ENCODE results near the gene FGF12.
"Not testable (repeated sequence)": the region's sequence is repeated elsewhere in the genome, so short reads cannot be mapped to it uniquely, and the experiment has no call there.

Gene FGF12

GRCh38 chr3:192727032-192727847, at the start of gene FGF12:
Gene FGF12 (minus strand): TSS chr3:192727541.
- DNase-seq = no peak

- DNase-seq = not testable (repeated sequence)
Measured at GRCh38 chr3:192774341-192774740, 47.0 kb upstream of the FGF12 start.

DNA sequence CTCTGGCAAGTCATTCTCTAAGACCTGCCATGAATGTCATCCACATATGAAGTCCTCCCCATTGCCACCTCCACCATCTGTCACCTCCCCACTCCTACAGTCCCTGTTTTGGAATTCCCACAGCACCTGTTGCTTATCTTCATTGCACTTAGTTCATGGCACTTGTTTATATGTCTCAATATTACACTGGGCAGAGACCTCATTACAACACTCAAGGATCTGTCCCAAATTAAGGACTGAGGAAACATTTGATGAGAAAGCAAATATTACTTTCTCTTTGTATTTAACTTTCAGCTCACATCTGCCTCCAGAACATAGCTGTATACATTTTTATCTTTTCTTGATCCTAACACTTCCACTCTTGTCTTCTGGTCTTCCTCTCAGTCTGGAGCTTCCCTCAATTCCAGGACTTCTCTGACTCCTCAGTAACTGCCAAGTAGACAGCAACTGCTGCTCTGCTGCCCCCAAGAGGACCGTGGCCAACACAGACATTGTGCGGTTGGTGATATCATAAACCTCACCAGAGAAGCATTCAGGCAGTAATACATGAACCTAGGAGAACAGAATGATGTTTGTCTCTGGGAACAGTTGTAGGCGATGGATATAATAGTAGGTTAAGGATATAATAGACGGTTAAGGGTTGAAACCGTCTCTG, 45.0 kb upstream of the FGF12 start:
- no peak for DNase-seq

GRCh38 chr3:192758654-192759053, 31.3 kb upstream of the FGF12 start:
- DNase-seq = no peak

DNA sequence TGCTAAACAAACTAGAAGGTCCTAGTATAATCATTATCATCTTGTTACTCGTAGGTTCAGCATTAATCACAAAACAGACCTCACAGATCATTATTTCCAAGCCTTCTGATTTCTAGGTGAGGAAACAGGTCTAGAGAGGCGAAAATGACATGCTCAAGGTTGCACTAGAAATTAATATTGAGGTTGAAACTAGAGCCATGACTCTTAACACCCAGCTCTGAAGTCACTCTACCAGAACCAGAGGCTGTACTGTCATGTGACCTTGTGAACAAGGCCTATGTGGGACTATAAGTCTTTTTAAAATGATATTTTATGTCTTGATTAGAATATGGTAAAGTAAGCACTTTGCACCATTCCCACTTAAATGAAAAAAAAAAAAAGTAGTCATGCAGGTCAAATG, 23.8 kb upstream of the FGF12 start:
- no peak for DNase-seq

DNA sequence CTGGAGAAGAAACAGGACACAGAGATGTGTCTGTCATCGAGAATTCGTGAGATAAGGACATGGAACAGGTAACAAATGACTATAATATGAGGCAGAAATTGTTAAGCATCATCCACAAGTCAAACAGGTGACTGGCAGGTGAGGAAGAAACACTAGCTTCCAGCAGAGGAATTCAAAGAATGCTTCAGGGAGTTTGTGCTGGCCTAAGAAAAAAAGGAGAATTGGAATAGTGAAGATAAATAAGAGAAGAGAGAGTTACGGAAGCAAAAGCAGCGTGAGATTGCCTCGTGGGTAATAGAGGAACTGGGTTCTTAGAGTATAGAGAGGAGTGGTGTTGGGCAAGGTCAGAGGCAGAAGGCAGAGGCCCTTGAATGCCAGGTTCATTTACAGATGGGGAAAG, 22.9 kb upstream of the FGF12 start:
- no peak for DNase-seq

GRCh38 chr3:192747746-192748145, 20.4 kb upstream of the FGF12 start:
- DNase-seq = no peak

- DNase-seq = no peak
Measured at GRCh38 chr3:192747145-192747544, 19.8 kb upstream of the FGF12 start.

DNA sequence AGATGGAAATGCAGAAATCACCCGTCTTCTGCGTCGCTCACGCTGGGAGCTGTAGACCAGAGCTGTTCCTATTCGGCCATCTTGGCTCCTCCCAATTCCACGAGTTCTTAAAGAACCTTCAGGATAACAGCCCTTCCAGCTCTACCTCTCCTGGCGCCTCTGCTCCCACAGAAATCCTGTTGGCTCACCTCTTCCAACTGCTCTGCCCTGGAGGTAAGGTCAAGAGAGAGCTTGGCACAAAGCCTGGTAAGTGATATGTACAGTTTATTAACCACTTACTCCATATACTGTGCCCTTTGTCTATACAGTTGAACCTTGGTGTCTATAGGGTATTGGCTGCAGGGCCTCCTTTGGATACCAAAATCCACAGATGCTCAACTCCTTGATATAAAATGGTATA, 17.8 kb upstream of the FGF12 start:
- no peak for DNase-seq

- DNase-seq = not testable (repeated sequence)
Measured at GRCh38 chr3:192744604-192745003, 17.3 kb upstream of the FGF12 start.

DNA sequence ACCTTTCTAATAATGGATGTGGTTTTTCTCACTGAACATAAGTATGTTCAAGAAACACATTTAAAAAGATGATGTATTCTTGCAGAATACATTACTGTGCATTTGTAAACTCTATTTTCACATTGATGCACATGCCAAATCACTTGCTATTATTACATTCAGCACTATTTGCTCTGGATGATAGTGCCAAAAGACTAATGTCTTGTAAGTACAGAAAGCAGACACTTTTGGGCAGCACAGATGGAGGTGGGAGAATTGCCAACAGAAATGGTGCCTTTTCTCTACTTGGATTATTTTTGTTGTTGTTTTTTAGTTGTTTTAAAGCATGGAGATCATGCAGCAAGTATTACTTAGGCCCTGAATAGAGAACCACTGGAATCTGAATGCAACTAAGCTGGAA, 10.2 kb upstream of the FGF12 start:
- DNase-seq = no peak

DNA sequence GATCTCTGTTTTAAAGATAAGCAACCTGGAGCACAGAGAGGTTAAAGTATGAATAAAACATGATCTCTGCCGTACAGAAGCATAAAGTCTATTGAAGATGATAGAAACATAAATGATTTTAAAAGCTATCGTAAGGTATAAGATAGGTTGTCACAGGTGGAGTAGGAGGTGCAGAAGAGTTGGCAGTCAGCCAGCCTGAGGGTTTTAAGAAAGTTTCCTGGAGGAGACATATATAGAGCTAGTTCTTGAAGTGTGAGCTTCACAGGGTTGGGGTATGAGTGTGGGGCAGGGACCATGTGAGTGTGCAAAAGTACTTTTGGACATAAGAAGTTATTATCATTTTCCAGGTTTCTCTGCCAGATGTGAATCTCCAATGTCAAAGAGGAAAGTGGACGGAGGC, 3.9 kb upstream of the FGF12 start:
- DNase-seq = no peak

GRCh38 chr3:192726385-192726784, 956 bp downstream of the FGF12 start:
- no peak for DNase-seq

DNA sequence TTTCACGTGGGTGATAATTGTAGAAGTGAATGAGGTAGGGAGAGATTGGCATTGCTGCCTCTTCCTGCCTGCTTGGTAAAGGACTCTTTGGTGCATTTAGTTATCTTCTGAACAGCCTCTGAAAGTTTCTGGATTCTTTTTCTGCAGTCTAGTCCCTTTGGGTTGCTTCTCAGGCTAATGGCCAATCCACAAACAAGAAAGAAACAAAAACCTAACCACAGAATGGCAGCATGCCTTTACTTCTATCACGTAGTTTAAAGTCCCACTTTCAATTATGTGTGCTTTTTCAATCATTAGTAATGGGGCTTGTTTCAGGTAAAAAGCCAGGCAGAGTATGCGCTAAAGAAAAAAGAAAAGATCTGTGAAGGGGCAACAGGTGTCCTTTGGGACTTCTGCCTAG, 7.4 kb downstream of the FGF12 start:
- DNase-seq = no peak

GRCh38 chr3:192718156-192718555, 9.2 kb downstream of the FGF12 start:
- DNase-seq = no peak

DNA sequence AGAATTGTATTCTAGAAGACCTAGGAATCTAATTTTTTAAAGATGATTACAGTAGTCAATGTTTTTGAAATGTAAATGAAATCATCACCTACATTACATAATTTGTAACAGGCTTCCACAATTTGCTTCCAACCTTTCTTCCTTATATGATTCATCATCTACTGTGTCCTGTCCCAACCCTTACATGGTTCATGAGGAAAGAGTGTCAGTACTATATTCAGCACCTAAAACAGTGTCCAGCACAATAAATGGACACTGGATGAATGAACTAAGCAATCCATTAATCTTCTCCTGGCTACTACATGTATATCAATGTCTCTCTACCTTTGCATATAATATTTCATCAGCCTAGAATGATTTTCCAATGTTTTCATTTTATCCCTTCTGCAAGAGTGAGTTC, 12.2 kb downstream of the FGF12 start:
- DNase-seq = no peak

DNA sequence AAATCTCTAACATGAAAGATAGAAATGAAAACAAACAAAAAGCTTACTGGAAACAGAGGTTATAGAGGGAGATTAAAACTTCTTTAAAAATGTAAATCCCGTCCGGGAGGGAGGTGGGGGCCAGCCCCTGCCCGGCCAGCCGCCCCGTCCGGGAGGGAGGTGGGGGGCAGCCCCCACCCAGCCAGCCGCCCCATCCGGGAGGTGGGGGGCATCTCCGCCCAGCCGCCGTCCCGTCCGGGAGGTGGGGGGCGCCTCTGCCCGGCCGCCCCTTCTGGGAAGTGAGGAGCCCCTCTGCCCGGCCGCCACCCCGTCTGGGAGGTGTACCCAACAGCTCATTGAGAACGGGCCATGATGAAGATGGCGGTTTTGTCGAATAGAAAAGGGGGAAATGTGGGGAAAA, 16.2 kb downstream of the FGF12 start:
- not testable (repeated sequence) for DNase-seq

DNA sequence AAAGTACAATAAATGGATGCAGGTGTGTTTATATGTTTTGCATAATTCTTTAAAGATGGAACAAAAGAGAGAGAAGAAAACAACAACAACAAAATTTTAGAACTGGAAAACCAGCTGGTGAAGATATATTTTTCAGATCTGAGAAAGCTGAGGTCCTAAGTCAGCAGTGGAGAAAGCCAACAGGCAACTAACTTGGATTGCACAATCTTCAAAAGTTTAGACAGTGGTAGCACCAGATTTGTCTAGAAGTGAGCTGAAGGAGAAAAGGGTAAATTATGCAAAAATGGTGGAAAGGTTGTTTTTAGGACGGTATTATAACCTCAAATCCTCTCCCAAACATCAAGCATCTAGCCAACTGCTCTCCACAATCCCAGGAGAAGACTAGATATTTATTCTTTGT, 17.0 kb downstream of the FGF12 start:
- DNase-seq = no peak

- DNase-seq = no peak
Measured at GRCh38 chr3:192706272-192706671, 21.1 kb downstream of the FGF12 start.

GRCh38 chr3:192700885-192701284, 26.5 kb downstream of the FGF12 start:
- DNase-seq = no peak

GRCh38 chr3:192696943-192697587, 30.3 kb downstream of the FGF12 start:
- DNase-seq = no peak

GRCh38 chr3:192687488-192688152, 39.7 kb downstream of the FGF12 start:
- no peak for DNase-seq

DNA sequence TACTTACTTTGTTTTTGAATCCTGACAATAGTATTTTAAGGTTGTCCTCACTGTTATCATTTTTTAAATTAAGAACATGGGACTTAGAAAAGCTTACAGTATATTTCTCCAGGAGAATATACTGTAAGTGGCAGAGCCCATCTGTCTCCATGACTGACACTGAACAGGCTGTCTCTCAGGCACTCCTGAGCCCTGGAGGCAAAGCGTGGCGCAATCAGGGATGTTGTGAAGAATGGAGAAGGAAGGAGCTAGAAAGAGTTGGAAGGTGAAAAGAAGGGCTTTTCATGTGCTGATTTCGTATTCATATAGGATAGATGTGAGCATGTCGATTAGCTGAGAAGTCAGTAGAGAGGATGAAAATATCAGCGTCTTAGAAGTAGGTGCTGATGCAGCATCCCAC, 41.5 kb downstream of the FGF12 start:
- DNase-seq = no peak

- DNase-seq = no peak
Measured at GRCh38 chr3:192684151-192684550, 43.2 kb downstream of the FGF12 start.

All from GOT3 (cell line).